ENCODE measurements around the gene RGL1.

DNA sequence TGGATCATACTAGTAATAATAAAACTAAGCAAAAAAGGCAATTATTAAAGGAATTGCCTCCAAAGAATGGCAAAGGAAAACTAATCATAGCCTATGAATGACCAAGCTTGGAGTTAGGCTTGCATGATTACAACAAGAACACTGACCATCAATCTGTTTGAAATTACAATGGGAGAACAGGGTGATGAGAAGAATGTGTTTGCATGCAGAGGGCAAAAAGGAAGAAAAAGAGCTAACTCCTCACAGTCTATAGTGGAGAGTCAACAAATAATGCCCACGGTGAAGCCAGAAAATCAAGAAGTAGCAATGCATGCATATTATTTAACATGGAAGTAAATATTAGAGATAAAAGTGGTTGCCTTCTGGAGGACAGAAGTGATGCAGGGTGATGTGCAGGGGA is 160.8 kb downstream of the RGL1 start:
- TF ChIP-seq, protein P1, sequence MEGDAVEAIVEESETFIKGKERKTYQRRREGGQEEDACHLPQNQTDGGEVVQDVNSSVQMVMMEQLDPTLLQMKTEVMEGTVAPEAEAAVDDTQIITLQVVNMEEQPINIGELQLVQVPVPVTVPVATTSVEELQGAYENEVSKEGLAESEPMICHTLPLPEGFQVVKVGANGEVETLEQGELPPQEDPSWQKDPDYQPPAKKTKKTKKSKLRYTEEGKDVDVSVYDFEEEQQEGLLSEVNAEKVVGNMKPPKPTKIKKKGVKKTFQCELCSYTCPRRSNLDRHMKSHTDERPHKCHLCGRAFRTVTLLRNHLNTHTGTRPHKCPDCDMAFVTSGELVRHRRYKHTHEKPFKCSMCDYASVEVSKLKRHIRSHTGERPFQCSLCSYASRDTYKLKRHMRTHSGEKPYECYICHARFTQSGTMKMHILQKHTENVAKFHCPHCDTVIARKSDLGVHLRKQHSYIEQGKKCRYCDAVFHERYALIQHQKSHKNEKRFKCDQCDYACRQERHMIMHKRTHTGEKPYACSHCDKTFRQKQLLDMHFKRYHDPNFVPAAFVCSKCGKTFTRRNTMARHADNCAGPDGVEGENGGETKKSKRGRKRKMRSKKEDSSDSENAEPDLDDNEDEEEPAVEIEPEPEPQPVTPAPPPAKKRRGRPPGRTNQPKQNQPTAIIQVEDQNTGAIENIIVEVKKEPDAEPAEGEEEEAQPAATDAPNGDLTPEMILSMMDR (IDR thresholded peaks at IDR 0.05), result no peak
- TF ChIP-seq POLR2A (IDR thresholded peaks at IDR 0.05), result no peak
